ENCODE measurements around the gene AJAP1.

The AJAP1 gene

DNA sequence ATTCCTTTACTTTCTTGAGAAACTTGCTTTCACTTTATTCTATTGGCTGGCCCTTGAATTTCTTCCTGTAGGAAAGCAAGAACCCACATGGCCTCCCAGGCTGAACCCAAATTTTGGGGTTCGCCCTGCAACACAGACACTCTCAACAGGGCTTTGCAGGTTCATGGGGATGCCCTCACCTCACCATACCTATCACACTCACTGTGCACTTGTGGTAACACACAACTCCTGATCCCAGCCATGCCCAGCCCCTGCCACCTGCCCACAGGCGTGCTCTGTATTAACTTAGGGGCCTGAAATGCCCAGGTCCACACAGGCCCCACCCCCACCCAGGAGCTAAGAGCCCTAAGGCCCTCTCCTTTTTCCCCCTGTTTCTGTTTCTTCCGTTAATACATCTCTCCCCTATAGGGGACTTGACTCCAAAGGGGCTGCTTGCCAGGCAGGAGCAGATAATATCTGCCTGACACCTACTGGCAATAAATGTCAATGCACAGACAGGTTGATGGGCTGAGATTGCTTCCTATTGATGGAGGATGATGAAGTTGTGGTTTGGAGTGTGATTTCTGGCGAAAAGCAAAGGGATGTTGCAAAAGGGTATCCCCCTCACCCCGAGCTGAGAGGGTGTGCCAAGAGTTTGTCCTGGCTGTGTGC lies 171.5 kb downstream of the AJAP1 start:
- DNase-seq (ENCODE audit: low read depth): peak; percentile 43
- peak; percentile 61 for TF ChIP-seq CTCF (IDR thresholded peaks at IDR 0.05; ENCODE audit: insufficient read depth, low read depth, low read length, missing control alignments)

GRCh38 chr1:4830707-4831106 lies 176.3 kb downstream of the AJAP1 start:
- TF ChIP-seq CTCF (IDR thresholded peaks at IDR 0.05; ENCODE audit: insufficient read depth, low read depth, low read length, missing control alignments): no peak
- DNase-seq (ENCODE audit: low read depth): no peak
- H3K4me3 ChIP-seq (ENCODE audit: low read depth, low read length): no peak overlapping the region

More for the DNA sequence above, 171.5 kb downstream of the AJAP1 start:
- H3K4me3 ChIP-seq (ENCODE audit: low read depth, low read length): no peak overlapping the region

GRCh38 chr1:4836574-4836973 lies 182.2 kb downstream of the AJAP1 start:
- DNase-seq (ENCODE audit: low read depth): no peak
- TF ChIP-seq CTCF (IDR thresholded peaks at IDR 0.05; ENCODE audit: insufficient read depth, low read depth, low read length, missing control alignments): no peak
- no peak overlapping the region for H3K4me3 ChIP-seq (ENCODE audit: low read depth, low read length)

DNA sequence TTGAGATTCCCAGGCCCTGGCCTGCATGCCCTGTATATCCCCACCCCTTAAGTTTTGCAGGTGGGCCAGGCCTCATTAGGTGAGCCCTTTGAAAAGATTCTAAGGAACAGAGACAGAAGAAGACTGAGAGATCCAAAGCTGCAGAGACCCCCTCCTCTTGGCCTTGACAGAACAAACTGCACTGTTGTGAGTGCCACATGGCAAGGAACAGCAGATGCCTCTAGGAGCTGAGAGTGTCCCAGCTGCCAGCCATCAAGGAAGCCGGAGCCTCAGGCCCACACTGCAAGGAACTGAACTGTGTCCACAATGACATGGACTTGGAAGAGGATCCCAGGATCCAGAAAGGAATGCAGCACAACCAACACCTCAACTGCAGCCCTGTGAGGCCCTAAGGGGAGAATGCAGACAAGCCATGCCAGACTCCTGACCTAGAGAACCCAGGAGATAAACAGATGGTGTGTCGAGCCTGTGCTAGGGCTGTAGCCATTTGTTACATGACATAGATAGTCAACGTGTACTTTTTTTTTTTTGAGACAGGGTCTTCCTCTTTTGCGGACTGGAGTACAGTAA lies 182.7 kb downstream of the AJAP1 start:
- no peak overlapping the region for H3K4me3 ChIP-seq (ENCODE audit: low read depth, low read length)
- TF ChIP-seq CTCF (IDR thresholded peaks at IDR 0.05; ENCODE audit: insufficient read depth, low read depth, low read length, missing control alignments): no peak
- DNase-seq (ENCODE audit: low read depth): no peak

DNA sequence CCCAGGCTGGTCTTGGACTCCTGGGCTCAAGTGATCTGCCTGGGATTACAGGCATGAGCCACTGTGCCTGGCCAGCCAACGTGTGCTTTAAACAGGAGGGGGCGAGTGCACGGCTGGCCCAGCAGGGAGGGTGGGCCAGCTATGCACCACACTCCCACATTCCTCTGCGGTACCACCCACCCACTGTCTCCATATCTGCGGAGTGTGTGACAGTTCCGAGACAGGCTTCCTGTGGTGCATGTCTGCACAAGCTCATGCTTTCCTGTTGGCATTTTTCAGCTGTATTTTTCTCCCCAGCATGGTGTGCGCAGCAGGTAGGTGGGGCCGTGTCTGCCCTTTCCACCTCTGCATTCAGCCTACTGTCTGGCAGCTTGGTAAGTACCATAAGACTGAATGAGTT lies 183.3 kb downstream of the AJAP1 start:
- no peak overlapping the region for H3K4me3 ChIP-seq (ENCODE audit: low read depth, low read length)
- TF ChIP-seq CTCF (IDR thresholded peaks at IDR 0.05; ENCODE audit: insufficient read depth, low read depth, low read length, missing control alignments): no peak
- DNase-seq (ENCODE audit: low read depth): no peak

DNA sequence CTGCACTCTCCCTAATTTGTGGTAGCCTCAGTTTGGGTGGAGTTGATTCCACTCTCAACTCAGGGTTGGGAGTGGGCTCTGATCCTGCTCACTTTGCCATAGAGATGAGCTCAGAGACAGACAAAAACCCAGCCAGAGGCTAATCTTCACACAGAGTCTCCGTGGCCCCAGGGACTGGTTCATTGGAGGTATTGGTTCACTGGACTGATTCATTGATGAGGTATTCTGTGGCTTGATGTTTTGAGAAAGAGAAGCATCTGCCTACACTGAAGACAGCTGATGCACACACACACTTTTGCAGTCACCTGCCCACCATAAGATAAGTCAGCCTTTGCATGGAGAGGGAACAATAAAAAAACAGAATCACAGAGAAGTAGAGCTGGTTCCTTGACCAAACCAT lies 183.8 kb downstream of the AJAP1 start:
- no peak overlapping the region for H3K4me3 ChIP-seq (ENCODE audit: low read depth, low read length)
- no peak for DNase-seq (ENCODE audit: low read depth)
- TF ChIP-seq CTCF (IDR thresholded peaks at IDR 0.05; ENCODE audit: insufficient read depth, low read depth, low read length, missing control alignments): no peak

Data from GM12865 (cell line).